ENCODE measurements around the gene CNOT3.

- TF ChIP-seq POLR2AphosphoS5 (IDR thresholded peaks at IDR 0.05; ENCODE audit: borderline replicate concordance, low read depth, low read length), result no peak
- TF ChIP-seq EZH2 (IDR thresholded peaks at IDR 0.05), result no peak
- no peak for TF ChIP-seq FOXP2 (optimal IDR thresholded peaks at IDR 0.05; ENCODE audit: control extremely low read depth, extremely low read length, insufficient read depth)
Measured at GRCh38 chr19:54106716-54107115, 30.8 kb upstream of the CNOT3 start.

Measured in SK-N-MC (cell line).